GM21423 (cell line): ENCODE data around the gene FAR2.
A peak's percentile ranks its signal among the peaks of the same experiment; 100 is the strongest.
"Not testable (repeated sequence)": the region's sequence is repeated elsewhere in the genome, so short reads cannot be mapped to it uniquely, and the experiment has no call there.

ENCODE experiments used
- ATAC-seq: cut with Tn5 transposase; IDR thresholded peaks from one replicate; pipeline ENCODE4 v1.9.1; 2021; ENCODE audit warnings: mild to moderate bottlenecking, moderate library complexity; ENCODE audit not compliant: unreplicated experiment

The FAR2 gene

DNA sequence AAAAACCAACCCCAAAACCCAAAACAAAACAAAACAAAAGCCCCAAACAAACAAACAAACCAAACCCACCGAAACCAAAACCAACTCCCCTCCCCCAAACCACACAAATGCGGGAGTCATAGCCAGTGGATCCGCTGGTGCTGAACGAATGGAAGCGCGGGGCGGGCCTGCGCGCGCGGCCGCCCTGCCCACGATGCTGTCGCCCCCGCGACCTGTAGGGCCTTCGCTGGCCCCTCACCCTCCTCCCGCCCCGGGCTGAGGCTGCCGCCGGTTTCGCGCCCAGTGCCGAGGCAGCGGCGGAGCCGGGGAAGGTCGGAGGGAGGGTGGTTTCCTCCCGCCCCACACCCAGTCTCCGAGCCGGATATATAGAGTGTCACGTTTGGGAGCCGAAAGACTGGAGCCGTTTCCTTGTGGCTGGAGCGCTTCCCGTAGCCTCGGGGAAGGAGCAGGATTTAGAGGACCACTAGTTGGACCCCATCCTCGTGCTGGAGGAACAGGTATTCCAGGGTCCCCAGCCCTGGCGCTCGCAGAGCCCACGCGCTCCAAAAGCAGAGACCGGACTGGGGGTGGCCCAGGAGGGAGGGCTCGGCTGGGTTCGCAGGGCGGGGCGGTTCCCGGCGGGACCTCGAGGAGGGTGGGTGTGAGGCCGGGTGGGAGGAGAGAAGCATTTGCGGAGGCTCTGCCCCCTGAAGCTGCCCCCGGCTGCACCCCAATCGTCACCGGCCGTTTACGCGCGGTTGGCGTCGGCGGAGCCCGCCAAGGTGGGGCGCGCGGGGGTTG is at the start of gene FAR2:
TSS of gene FAR2 (plus strand) at position 368 of the 780 bp plus-strand sequence. CDS start 121,172 bp downstream, outside the sequence.
- ATAC-seq: peak; percentile 50

DNA sequence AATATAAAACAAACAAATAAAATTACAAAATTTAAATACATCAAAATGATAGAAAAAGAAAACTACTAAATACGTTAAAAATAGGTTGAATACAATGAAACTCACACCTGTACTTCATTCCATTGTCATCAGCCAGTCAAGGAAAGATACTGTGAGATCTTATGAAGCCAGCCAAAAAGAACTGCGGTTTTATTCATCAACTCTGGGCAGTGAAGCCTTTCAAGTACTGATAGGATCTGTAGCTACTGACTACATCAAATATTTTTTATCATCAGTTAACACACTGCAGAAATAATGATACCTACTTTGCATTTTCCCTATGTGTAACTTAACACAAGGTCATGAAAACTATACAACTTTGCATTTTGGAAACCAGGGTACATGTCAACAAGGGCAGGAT is 46.3 kb upstream of the FAR2 start:
- no peak for ATAC-seq

DNA sequence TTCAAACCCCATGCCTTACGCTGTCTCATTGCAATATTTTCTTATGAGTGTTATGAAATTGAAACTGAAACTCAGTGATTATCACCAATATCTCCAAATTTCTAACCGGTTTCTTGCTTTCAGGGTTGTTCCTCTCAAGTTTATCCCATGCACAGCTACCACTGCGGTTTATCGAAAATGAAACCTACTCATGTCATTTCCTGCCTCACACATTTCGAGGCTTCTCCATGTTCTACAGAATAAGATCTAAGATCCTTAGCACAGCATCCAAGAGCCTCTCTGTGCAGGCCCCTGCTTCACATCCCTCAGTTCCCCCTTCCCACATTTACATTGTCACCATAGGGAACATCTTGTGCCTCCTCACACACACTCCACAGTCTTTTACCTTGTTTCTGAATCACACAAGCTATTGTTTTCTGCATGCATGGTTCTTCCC is 45.5 kb upstream of the FAR2 start:
- ATAC-seq: peak; percentile 99

DNA sequence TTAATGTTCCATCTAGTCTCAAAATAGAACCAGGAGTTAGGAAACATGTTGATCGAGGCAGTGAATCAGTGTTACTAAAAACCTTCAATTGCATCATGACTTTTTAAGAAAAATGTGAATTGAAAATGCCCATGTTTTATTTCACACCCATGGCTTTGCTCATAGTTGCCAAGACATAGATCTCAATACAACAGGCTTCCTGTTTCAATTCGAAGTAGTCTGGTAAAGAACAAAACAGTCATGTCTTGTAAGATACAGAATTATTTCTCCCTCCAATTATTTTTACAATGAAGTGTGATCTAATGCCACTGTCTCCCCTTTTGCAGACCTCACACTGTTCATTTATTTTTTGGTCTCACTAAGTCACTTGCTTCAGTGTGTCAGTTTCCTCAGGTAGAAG is 44.6 kb upstream of the FAR2 start:
- no peak for ATAC-seq

DNA sequence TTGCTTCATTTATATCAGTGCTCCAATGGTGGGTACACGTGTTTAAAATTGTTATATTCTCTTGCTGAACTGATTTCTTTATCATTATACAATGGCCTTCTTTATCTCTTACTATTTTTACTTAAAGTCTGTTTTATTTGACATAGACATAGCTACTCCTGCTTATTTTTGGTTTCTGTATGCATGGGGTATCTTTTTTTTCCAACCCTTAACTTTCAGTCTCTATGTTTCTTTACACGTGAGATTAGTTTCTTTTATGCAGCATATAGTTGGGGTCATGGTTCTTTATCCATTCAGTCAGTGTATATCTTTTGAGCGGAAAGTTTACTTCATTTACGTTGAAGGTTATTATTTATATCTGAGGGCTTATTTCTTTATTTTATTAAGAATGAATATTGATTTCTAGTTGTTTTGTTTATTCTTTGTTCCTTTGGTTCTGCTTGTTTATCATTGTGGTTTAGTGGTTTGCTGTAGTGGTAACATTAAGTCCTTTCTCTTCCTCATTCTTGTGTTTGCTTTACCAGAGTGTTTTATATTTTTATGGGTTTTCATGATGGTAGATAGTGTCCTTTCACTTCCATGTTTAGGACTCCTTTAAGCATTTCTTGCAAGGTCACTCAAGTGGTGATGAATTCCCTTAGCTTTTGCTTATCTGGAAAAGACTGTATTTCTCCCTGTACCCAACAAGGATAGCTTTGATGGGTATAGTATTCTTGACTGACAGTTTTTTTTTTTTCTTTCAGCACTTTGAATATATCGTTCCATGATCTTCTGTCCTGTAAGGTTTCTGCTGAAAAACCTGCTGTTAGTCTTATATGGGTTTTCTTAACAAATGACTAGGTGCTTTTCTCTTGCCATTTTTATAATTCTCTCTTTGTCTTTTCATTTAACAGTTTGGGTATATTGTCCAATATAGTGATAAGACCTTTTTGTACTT is 38.3 kb upstream of the FAR2 start:
- ATAC-seq: peak; percentile 79

DNA sequence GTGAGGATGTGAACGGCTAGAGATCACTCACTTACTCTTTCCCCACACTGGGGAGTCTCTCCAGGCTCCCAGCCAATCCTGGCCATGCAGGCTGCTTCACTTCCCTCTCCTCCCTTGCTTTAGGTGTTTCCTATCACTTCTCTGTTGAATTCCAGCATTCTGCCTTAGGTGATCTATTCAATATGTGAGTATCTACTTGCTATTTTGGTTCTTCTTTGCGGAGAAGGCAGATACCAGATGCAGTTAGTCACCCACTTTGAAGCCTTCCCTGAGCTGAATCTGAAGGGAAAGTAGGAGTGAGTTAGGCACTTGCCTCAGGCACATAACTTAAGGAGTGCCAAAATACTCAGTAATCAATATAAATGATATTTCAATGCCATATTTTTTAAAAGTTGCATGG is 36.0 kb upstream of the FAR2 start:
- ATAC-seq: no peak

DNA sequence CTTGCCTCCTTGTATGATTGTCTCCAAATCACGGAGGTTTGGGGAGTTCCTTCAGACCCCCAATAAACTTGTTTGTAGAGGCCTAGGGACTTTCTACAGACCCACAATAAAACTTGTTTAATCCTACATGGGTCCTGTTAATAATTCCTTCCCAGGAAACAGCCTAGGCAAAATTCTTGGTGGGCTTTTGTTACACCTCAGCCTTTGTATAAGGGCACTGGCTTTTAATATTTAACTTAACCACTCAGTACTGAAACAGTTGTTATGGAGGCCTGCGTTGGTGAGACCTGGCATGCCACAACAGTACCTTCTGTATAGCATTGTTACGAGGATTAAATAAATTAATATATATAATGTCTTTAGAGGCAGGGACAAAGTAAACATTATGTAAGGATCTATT is 32.7 kb upstream of the FAR2 start:
- ATAC-seq: no peak

DNA sequence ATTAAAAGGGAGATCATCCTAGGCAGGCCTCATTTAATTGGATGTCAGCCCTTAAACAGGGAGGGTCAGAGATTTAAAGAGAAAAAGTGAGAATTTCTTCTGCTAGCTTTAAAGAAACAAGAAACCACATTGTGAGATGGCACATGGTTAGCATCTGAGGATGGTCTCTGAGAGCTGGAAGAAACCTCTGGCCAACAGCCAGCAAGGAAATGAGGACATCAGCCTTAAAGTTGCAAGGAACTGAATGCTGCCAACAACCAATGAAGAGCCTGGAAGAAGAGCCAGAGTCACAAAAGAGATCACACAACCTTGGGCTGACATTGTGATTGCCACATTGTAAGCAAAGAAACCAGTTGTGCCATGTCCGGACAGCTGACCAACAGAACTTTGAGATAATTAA is 17.5 kb upstream of the FAR2 start:
- no peak for ATAC-seq

DNA sequence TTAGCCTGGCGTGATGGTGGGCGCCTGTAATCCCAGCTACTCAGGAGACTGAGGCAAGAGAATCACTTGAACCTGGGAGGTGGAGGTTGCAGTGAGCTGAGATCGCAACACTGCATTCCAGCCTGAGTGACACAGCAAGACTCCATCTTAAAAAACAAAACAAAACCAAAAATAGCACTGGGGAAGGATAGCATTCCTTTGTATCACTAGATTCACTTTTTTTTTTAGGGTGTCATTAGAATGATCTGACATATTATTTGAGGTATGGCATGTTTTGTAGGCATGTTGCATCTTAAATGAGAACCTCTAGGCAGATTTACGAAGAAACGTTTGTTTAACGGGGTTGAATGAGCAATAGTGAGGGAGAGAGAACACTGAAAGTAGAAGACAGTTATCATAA is 16.8 kb upstream of the FAR2 start:
- no peak for ATAC-seq

DNA sequence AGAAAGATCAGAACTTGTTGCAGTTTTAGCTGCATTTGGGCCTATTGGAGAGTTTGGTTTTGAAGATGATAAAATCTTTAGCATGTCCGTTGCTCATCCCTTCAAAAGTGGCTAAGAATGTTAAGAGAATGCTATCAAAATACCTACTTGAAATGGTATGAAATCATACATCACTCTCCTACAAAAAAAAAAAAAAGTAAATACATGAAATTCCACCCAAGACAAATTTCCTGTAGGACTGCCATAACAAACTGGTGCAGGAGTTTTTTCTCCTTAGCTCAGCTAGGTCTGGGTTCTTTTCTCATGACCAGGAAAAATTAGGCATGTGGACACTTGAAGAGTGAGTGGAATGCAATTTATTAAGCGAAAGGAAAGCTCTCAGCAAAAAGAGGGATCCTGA is 15.9 kb upstream of the FAR2 start:
- ATAC-seq: no peak

DNA sequence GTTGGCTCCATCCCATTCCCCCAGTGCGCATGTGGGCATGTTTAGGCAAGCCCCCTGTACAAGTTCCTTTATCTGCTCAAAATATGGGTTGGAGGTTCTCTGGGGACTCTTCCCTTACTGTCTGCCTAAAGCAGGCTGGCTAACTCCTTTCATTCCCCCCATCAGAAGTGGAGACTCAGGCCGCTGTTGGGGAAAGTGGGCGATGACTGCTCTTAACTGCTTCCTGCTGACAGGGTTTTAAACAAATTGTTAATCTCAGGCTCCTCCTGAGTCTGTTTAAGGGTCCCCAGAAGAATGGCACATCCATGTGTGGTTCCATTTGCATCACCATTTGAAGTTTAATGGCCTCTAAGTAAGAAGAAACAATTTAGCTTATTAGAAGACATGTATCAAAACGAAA is 15.4 kb upstream of the FAR2 start:
- no peak for ATAC-seq

DNA sequence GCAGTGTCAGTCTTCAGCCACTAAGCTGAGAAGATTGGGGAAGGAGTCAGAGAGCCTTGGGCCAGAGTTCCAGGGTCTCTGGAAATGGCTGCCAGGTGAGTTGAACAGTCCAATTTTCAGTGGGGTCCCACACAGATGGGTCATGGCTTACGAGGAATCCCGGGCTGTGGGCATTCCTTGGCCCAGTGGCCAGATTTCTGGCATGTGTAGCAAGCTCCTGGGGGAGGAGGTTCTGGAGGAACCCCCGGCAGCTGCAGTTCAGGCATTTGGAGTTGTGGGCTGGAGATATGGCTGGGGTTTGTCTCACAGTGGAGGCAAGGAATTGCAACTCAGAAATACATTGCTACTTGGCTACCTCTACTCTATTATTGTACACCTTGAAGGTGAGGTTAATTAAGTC is 10.8 kb upstream of the FAR2 start:
- not testable (repeated sequence) for ATAC-seq

DNA sequence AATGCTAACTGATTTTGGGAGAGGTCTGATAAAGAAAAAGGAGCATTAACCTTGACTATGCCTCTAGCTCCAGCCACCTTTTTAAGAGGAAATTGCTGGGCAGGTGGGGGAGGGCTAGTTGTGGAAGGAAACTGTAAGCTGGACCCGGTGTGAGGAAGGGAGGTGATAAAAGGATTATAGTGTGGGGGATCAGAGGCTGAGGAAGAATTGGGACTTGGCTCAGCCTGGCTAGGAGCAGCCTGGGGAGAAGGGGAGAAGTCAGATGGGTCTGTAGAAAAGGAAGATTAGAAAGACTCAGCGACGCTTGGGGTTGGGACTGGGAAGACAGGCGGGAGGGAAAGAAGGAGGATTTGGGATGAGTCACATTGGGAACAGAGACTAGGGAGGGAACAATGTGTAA is 10.2 kb upstream of the FAR2 start:
- ATAC-seq: not testable (repeated sequence)

DNA sequence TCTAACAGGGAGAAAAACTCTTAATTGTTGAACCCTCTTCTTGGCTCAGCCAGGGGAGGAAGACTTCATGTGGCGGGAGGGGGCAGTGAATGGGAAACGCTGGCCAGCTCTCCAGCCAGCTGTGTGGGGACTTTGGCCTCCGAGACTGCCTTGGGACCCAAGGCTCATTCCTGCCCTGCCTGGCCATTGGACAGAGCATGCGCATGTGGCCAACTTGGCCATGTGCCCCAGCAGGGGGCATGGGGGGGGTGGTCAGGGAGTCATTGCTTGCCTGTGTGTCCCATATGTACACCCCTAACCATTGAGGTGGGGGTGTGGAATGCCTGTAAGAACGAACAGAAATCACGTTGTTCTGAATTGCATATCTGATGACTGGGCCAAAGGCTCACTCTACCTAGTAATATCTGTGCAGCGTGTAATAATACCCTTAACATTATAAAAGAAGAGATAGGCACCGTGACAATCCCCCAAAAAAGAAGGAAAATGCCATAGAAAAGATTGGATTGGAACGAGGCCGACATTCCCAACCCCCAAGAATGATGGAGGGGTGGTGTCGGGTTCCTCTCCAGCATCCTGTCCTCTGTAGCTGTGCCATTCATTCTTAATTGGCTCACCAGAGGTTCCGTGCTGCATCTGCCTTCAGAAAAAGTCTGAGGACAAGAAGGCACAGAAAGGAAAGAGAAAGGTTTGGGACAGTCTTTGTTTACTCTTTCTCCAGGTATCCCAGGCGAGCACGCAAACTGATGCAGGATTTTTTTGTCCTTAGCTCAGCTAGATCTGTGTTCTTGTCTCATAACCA is 3.5 kb upstream of the FAR2 start:
- ATAC-seq: no peak

DNA sequence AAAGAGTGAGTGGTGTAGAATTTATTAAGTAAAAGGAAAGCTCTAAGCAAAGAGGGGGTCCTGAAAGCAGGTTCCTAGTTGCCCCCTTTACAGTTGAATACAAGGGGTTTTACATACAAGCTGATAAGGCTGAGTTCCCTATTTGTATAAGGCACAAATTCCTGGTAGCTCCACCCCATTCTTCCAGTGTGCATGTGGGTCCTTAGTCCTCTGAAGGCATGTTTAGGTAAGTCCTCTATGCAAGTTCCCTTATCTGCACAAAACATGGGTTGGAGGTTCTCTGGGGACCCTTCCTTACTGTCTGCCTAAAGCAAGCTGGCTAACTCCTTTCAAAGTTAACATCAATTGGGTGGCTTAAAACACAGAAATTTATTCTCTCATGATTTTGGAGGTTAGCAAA is 2.9 kb upstream of the FAR2 start:
- ATAC-seq: no peak

DNA sequence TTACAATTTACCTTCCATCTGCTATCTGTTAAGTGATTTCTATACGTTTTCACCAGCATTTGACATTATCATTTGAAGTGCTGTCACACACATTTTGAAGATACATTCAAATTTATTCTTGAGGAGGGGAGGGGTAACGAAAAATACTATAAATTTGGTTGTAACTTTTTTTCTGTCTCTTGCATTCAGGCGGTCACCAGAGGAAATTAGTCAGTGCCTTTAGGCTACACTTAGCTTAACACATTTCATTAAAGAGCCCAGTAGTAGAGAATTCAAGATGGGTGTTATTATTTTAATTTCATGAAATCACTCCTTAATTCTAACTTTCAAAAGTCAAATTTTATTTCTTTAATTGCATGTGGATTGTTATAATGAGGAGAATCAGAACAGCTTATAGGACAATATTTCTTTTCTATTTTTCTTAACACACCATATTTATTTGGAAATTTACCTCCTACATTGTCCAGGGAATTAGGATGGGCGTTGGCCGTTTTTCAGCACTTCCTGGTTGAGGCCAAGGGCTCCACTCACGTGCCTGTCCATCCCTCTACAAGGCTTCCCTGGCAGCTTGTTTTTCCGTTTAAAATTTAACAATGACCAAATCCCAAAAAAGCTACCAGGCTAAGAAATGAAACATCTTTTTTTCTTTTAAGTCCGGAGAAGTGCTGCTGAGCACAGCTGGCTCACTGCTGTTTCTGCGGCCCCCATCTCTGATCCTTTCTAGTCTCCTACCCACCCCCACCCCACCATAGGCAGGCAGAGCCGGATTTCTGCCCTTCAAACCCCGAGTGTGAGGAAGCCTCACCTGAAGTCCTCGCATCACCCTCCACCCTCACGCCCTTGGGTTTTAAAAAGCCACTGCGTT is 1.1 kb upstream of the FAR2 start:
- no peak for ATAC-seq

DNA sequence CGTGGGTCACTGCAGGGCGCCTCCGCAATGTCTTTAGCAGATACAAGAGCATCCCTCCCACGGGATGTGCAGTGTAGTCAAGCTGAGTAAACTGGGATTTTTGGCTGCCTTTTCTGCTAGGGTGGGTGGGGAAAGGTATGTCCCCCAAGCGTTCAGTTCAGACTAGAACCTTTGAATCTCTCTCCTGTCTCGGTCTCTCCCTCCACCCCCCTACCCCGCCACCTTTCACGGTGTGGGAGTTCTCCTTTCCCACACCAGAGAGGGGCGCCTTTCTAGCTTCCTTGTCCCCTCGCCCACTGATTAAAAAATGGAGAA is 525 bp upstream of the FAR2 start:
- ATAC-seq: peak; percentile 6

DNA sequence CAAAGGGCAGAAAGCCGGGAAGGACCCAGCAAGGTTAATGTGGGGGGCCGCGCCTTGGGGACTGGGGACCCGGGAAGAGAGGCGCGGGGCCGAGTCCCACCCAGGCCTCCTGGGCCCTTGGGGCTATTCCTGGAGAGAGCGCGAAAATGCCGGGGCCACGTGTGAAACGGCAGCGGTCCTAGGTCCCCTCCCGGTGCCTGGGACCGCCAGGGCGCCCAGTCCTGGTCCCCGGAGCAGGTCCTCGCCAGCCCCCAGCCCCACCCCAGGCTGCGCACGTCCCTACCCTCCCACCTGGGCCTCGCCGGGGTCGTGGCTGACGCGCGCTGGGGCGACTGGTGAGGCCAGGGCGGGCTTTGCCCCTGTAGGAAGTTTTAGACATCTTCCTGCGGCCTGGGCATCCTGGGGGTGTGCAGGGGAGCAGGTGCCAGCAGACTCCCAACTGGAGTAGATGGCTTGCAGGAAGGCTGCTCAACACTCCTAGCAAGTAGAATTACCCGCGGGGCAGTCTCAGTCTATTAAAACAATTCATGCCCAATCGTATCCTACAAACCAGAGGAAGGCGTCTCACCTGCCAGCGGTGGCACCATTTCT is 708 bp downstream of the FAR2 start:
- peak; percentile 3 for ATAC-seq

DNA sequence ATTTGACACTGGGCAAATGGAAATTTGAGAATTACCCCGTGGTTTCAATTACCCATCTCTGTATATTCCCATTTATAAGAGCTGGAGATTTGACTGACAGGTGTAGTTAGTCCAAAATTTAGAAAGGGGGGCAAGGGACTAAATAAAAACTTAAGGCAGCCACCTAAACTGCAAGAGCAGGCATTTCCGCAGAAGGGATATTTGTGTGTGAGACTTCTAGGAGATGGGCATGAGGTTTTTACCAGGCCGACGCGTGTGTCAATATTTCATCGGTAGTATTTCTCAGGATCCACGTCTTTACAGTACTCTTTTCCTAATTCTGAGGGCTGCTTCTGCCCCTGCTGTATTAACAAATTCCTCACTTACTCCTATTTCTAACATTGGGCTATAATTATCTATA is 1.4 kb downstream of the FAR2 start:
- ATAC-seq: no peak
